HCT116 (cell line): ENCODE data around the gene RAPGEF1. TPM values are rescaled to one million over a fixed set of nuclear protein-coding genes. Genes with fewer than 3 reads are reported as not detected.

ENCODE experiments used
- ATAC-seq: fragments of 200-7000 bp; cut with Tn5 transposase; 2 replicates; pipeline ENCODE4 v1.9.1; 2020; ENCODE audit warnings: mild to moderate bottlenecking, moderate library complexity
- BruUV-seq: library from RNA; stranded (reverse); fragments of 400-500 nt; replicated peaks from 2 replicates; lab custom pipeline; 2021; lab: Mats Ljungman, UMichigan
- CTCF ChIA-PET: fragments of 300-600 bp; sonication (Branson Sonifier 250); formaldehyde crosslinking; loops from one replicate; lab custom pipeline; 2021; ENCODE audit warnings: antibody characterized with exemption; lab: Charles Lee
- POLR2A ChIA-PET: fragments of 300-600, 350-600 bp; sonication (Branson Sonifier 250); formaldehyde crosslinking; loops from one replicate; lab custom pipeline; 2021; ENCODE audit warnings: antibody characterized with exemption; lab: Charles Lee
- RAD21 ChIA-PET, 2 experiments: fragments of 300-600 bp; sonication (Branson Sonifier 250); formaldehyde crosslinking; loops; one replicate each; lab custom pipeline; 2023; ENCODE audit warnings: low total read pairs in 2 of 2; ENCODE audit not compliant: uncharacterized antibody in 2 of 2, unreplicated experiment in 2 of 2, low non-redundant PET in 1 of 2; lab: Charles Lee
- DNase-seq: peaks from one replicate; pipeline ENCODE4 v3.0.0-alpha.2; 2010; ENCODE audit warnings: low read depth, low spot score
- H2AFZ ChIP-seq: fragments of 200-600 bp; shearing (Covaris generic), sonication (generic); 2 replicates; pipeline ENCODE4 v1.6.1; 2017; ENCODE audit warnings: low read depth, mixed run types, mixed read lengths, antibody characterized with exemption, low read length; ENCODE audit not compliant: poor library complexity, severe bottlenecking
- H3K27ac ChIP-seq: 2 replicates; pipeline ENCODE4 v1.5.1; 2012; ENCODE audit warnings: low read depth, low read length
- H3K27me3 ChIP-seq: fragments of 200-600 bp; sonication (generic); 2 replicates; pipeline ENCODE4 v1.6.1; 2016; ENCODE audit warnings: mixed run types, low read length, mixed read lengths; ENCODE audit not compliant: insufficient read depth
- H3K36me3 ChIP-seq, 2 experiments: fragments of 200-500 bp in 1 of 2; fragments of 200-600 bp in 1 of 2; sonication (Bioruptor generic) in 1 of 2; sonication (generic) in 1 of 2; 2 replicates each; pipeline versions ENCODE4 v1.5.1 to v1.6.1; 2014 to 2016; ENCODE audit warnings: low read length in 2 of 2, inconsistent platforms in 1 of 2, mixed read lengths in 1 of 2, mixed run types in 1 of 2; ENCODE audit not compliant: insufficient read depth in 2 of 2, control insufficient read depth in 1 of 2
- H3K4me1 ChIP-seq, 2 experiments: fragments of 200-600 bp in 1 of 2; sonication (generic) in 1 of 2; 2 replicates each; pipeline versions ENCODE4 v1.5.1 to v1.6.1; 2012 to 2017; ENCODE audit warnings: low read length in 2 of 2, inconsistent platforms in 1 of 2, mild to moderate bottlenecking in 1 of 2, mixed read lengths in 1 of 2, mixed run types in 1 of 2, moderate library complexity in 1 of 2; ENCODE audit not compliant: insufficient read depth in 2 of 2, control insufficient read depth in 1 of 2
- H3K4me2 ChIP-seq: fragments of 200-600 bp; sonication (generic); 2 replicates; pipeline ENCODE4 v1.6.1; 2017; ENCODE audit warnings: mixed run types, low read length, mixed read lengths
- H3K4me3 ChIP-seq, 2 experiments: fragments of 200-600 bp in 1 of 2; sonication (generic) in 1 of 2; replicated peaks in 1 of 2; 2 replicates each; pipeline ENCODE4 v1.5.1; 2011 to 2016; ENCODE audit warnings: low read length in 2 of 2, control low read depth in 1 of 2, low read depth in 1 of 2, mild to moderate bottlenecking in 1 of 2, mixed read lengths in 1 of 2, mixed run types in 1 of 2
- H3K79me2 ChIP-seq: fragments of 200-600 bp; sonication (generic); 2 replicates; pipeline ENCODE4 v1.6.1; 2017; ENCODE audit warnings: mild to moderate bottlenecking, mixed run types, low read length, moderate library complexity, mixed read lengths; ENCODE audit not compliant: insufficient read depth
- H3K9ac ChIP-seq: fragments of 200-600 bp; sonication (generic); 2 replicates; pipeline ENCODE4 v1.6.1; 2016; ENCODE audit warnings: low read length, mixed read lengths
- H3K9me2 ChIP-seq: fragments of 200-600 bp; sonication (generic), shearing (Covaris generic); 2 replicates; pipeline ENCODE4 v1.6.1; 2017; ENCODE audit warnings: mixed run types, mild to moderate bottlenecking, moderate library complexity; ENCODE audit not compliant: insufficient read depth
- H3K9me3 ChIP-seq, 2 experiments: fragments of 200-500 bp in 1 of 2; fragments of 200-600 bp in 1 of 2; sonication (Bioruptor generic) in 1 of 2; sonication (generic) in 1 of 2; 2 replicates each; pipeline ENCODE4 v1.6.1; 2014 to 2017; ENCODE audit warnings: low read length in 2 of 2, mixed read lengths in 2 of 2, inconsistent platforms in 1 of 2, low read depth in 1 of 2, mild to moderate bottlenecking in 1 of 2, mixed run types in 1 of 2, moderate library complexity in 1 of 2; ENCODE audit not compliant: control insufficient read depth in 1 of 2, insufficient read depth in 1 of 2
- H4K20me1 ChIP-seq: fragments of 200-600 bp; sonication (generic), shearing (Covaris generic); 2 replicates; pipeline ENCODE4 v1.6.1; 2017; ENCODE audit warnings: mixed run types, mild to moderate bottlenecking, moderate library complexity; ENCODE audit not compliant: insufficient read depth
- CEBPB ChIP-seq: IDR thresholded peaks from 2 replicates; pipeline ENCODE4 v1.6.1; 2012; ENCODE audit warnings: low read depth
- EGR1 ChIP-seq: IDR thresholded peaks from 2 replicates; pipeline ENCODE4 v1.6.1; 2012; ENCODE audit warnings: low read depth
- EZH2 ChIP-seq: fragments of 200-600 bp; sonication (generic); IDR thresholded peaks from 2 replicates; pipeline ENCODE4 v1.6.1; 2017; ENCODE audit warnings: antibody characterized with exemption, mixed run types
- EZH2phosphoT487 ChIP-seq: fragments of 200-600 bp; IDR thresholded peaks from 2 replicates; pipeline ENCODE4 v1.6.1; 2018; ENCODE audit warnings: antibody characterized with exemption, borderline replicate concordance
- FOSL1 ChIP-seq: IDR thresholded peaks from 2 replicates; pipeline ENCODE4 v1.6.1; 2012; ENCODE audit warnings: low read depth
- POLR2A ChIP-seq: IDR thresholded peaks from 2 replicates; pipeline ENCODE4 v1.7.0; 2011; ENCODE audit warnings: borderline replicate concordance; ENCODE audit not compliant: insufficient read depth, insufficient read length; ENCODE audit errors: extremely low read depth
- SP1 ChIP-seq: IDR thresholded peaks from 2 replicates; pipeline ENCODE4 v1.6.1; 2012; ENCODE audit warnings: low read depth
- SRF ChIP-seq: IDR thresholded peaks from 2 replicates; pipeline ENCODE4 v1.6.1; 2012; ENCODE audit warnings: low read depth
- intact Hi-C: fragments of 100-400 bp; cut with micrococcal nuclease; formaldehyde crosslinking; loops from 2 replicates; pipeline ENCODE4 v1.10.0; 2022
- total RNA-seq: library from RNA; stranded (reverse); gene quantifications from one replicate; pipeline ENCODE4 v1.2.1, GENCODE V29; 2021; ENCODE audit not compliant: unreplicated experiment
- TF ChIP-seq, protein P1 (sequence below): IDR thresholded peaks from 2 replicates; pipeline ENCODE4 v1.6.1; 2011; ENCODE audit warnings: mild to moderate bottlenecking, low read length, moderate library complexity; ENCODE audit not compliant: insufficient replicate concordance; ENCODE audit errors: extremely low read depth
- TF ChIP-seq, protein P2 (sequence below), 3 experiments: fragments of 200-600 bp in 1 of 3; sonication (generic) in 1 of 3; IDR thresholded peaks in 2 of 3; conservative IDR thresholded peaks in 1 of 3; 2 replicates each; pipeline ENCODE4 v1.5.1; 2012 to 2017; ENCODE audit warnings: low read depth in 2 of 3, low read length in 2 of 3, antibody characterized with exemption in 1 of 3, borderline replicate concordance in 1 of 3, control low read depth in 1 of 3, mild to moderate bottlenecking in 1 of 3, mixed read lengths in 1 of 3, mixed run types in 1 of 3, moderate library complexity in 1 of 3; ENCODE audit not compliant: insufficient read depth in 1 of 3
- TF ChIP-seq, protein P3 (sequence below): IDR thresholded peaks from 2 replicates; pipeline ENCODE4 v1.6.1; 2012

Gene RAPGEF1
- total RNA-seq, 1 experiment from 2014 or later = 43.0 TPM

DNA sequence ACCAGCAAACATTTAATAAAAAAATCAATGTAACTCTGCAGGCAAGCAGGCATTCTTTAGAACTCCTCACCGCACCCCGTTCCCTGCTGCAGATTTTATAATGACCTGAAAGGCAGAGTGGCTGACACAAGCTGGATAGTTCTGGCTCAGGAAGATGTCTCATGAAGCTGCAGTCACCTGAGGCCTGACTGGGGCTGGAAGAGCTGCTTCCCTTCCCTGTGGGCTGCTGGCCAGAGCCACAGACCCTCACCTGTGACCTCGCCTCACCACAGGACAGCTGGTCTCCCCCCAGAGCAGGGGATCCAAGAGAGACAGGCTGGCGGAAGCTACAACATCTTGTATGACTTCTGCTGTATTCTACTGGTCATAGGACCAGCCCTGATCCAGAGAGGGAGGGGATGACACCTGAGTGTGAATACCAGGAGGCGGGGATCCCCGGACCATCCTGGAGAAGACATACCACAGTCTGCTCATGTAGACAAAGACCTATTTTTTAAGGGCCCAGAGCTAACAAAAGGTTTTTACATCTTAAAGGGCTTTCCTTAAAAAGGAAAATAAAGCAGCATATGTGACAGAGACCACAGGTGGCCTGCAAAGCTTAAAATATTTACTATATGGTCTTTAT, 43.9 kb downstream of the RAPGEF1 start:
- peaks cover 16% of the 10 kb centered on the region for H3K79me2 ChIP-seq

DNA sequence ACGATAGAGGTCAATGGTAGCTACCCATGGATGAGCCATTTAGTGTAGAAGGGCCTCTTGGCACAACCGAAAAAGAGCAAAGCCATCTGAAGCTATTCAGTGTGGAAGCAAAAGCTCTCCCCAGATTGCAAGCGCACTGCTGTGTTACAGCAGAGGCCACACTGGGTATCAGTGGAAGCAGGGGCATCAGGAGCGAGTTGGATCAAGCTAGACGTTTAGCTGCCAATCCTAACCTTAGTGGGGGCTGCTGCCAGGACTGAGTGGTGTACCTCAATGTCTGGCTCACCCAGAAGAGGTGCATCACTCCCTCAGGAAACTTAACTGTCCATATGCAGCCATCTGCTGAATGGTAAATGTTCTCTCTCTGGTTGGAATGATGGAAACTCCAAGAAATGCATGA, 44.5 kb downstream of the RAPGEF1 start:
- CTCF ChIA-PET = no interaction called here
- TF ChIP-seq SRF (no peak), EZH2phosphoT487 (no peak), EGR1 (no peak), SP1 (no peak), POLR2A (no peak)
- TF ChIP-seq, protein P1, sequence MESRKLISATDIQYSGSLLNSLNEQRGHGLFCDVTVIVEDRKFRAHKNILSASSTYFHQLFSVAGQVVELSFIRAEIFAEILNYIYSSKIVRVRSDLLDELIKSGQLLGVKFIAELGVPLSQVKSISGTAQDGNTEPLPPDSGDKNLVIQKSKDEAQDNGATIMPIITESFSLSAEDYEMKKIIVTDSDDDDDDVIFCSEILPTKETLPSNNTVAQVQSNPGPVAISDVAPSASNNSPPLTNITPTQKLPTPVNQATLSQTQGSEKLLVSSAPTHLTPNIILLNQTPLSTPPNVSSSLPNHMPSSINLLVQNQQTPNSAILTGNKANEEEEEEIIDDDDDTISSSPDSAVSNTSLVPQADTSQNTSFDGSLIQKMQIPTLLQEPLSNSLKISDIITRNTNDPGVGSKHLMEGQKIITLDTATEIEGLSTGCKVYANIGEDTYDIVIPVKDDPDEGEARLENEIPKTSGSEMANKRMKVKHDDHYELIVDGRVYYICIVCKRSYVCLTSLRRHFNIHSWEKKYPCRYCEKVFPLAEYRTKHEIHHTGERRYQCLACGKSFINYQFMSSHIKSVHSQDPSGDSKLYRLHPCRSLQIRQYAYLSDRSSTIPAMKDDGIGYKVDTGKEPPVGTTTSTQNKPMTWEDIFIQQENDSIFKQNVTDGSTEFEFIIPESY = no peak

More for the DNA sequence above, 43.9 kb downstream of the RAPGEF1 start:
- Histone ChIP-seq H3K36me3 (no peaks in the 10 kb centered on the region), H2AFZ (no peak overlapping the region), H3K4me3 (no peak overlapping the region), H3K27me3 (no peaks in the 10 kb centered on the region), H4K20me1 (0 out of 2 replicates have a peak, but pooled peaks cover 7% of the 10 kb centered on the region), H3K9ac (no peak overlapping the region), H3K27ac (no peak overlapping the region), H3K4me1 (no peaks in the 10 kb centered on the region), H3K9me2 (no peaks in the 10 kb centered on the region), H3K9me3 (no peaks in the 10 kb centered on the region), H3K4me2 (no peak overlapping the region)
- BruUV-seq = no TSS peak
- TF ChIP-seq, protein P2, sequence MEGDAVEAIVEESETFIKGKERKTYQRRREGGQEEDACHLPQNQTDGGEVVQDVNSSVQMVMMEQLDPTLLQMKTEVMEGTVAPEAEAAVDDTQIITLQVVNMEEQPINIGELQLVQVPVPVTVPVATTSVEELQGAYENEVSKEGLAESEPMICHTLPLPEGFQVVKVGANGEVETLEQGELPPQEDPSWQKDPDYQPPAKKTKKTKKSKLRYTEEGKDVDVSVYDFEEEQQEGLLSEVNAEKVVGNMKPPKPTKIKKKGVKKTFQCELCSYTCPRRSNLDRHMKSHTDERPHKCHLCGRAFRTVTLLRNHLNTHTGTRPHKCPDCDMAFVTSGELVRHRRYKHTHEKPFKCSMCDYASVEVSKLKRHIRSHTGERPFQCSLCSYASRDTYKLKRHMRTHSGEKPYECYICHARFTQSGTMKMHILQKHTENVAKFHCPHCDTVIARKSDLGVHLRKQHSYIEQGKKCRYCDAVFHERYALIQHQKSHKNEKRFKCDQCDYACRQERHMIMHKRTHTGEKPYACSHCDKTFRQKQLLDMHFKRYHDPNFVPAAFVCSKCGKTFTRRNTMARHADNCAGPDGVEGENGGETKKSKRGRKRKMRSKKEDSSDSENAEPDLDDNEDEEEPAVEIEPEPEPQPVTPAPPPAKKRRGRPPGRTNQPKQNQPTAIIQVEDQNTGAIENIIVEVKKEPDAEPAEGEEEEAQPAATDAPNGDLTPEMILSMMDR (IDR thresholded peaks at IDR 0.05 in 2 of 3, conservative IDR thresholded peaks at IDR 0.05 in 1 of 3; ENCODE audit: borderline replicate concordance in 1 of 3, insufficient read depth in 1 of 3, low read depth in 2 of 3, low read length in 2 of 3) = no peak
- TF ChIP-seq FOSL1 (no peak), EGR1 (no peak), SRF (no peak), CEBPB (no peak), EZH2 (no peak)
- TF ChIP-seq, protein P3, sequence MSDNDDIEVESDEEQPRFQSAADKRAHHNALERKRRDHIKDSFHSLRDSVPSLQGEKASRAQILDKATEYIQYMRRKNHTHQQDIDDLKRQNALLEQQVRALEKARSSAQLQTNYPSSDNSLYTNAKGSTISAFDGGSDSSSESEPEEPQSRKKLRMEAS = no peak
- intact Hi-C loops = no loop called here
- CTCF ChIA-PET = no interaction called here
- DNase-seq = no peak
- RAD21 ChIA-PET = no interaction called here
- ATAC-seq = no peak
- POLR2A ChIA-PET = no interaction called here

More for the DNA sequence above, 44.5 kb downstream of the RAPGEF1 start:
- 0 out of 2 replicates have a peak, but pooled peaks cover 7% of the 10 kb centered on the region for H4K20me1 ChIP-seq
- no peaks in the 10 kb centered on the region for H3K9me3 ChIP-seq
- POLR2A ChIA-PET = no interaction called here
- DNase-seq (no peak), ATAC-seq (no peak)
- H3K27me3 ChIP-seq = no peaks in the 10 kb centered on the region
- intact Hi-C loops = no loop called here
- no TSS peak for BruUV-seq
- H3K9ac ChIP-seq = no peak overlapping the region
- H3K79me2 ChIP-seq = peaks cover 10% of the 10 kb centered on the region
- H3K27ac ChIP-seq = no peak overlapping the region
- no peaks in the 10 kb centered on the region for H3K4me1 ChIP-seq
- RAD21 ChIA-PET = no interaction called here
- H2AFZ ChIP-seq = no peak overlapping the region
- H3K36me3 ChIP-seq = no peaks in the 10 kb centered on the region
- H3K4me3 ChIP-seq = no peak overlapping the region
- no peak overlapping the region for H3K4me2 ChIP-seq
- H3K9me2 ChIP-seq = no peaks in the 10 kb centered on the region
